Astrocyte (in vitro differentiated cells and primary cell): ENCODE data around the gene SMIM28. TPM values are rescaled to one million over a fixed set of nuclear protein-coding genes. Genes with fewer than 3 reads are reported as not detected.

ENCODE experiments used
- DNase-seq: peaks from one replicate; pipeline ENCODE4 v3.0.0-alpha.2; 2010; ENCODE audit warnings: low read depth
- FAIRE-seq: peaks from 2 replicates; lab custom pipeline; 2011; peaks lifted over from hg19 to GRCh38; lab: Jason Lieb, UNC
- H2AFZ ChIP-seq: 2 replicates; pipeline ENCODE4 v1.6.0; 2012; ENCODE audit warnings: low read depth, low read length, inconsistent platforms
- H3K27ac ChIP-seq: 2 replicates; pipeline ENCODE4 v1.5.1; 2011; ENCODE audit warnings: low read depth, low read length, inconsistent platforms
- H3K27me3 ChIP-seq: 2 replicates; pipeline ENCODE4 v1.6.0; 2011; ENCODE audit warnings: low read length, inconsistent platforms; ENCODE audit not compliant: insufficient read depth
- H3K36me3 ChIP-seq: 2 replicates; pipeline ENCODE4 v1.5.1; 2011; ENCODE audit warnings: low read length, inconsistent platforms; ENCODE audit not compliant: insufficient read depth
- H3K4me1 ChIP-seq: 2 replicates; pipeline ENCODE4 v1.5.1; 2011; ENCODE audit warnings: low read length, inconsistent platforms; ENCODE audit not compliant: insufficient read depth
- H3K4me2 ChIP-seq: 2 replicates; pipeline ENCODE4 v1.6.0; 2012; ENCODE audit warnings: low read length, inconsistent platforms
- H3K4me3 ChIP-seq: 2 replicates; pipeline ENCODE4 v1.5.1; 2011; ENCODE audit warnings: low read depth, mild to moderate bottlenecking, low read length, inconsistent platforms; ENCODE audit not compliant: insufficient read depth
- H3K79me2 ChIP-seq: 2 replicates; pipeline ENCODE4 v1.6.0; 2012; ENCODE audit warnings: mild to moderate bottlenecking, low read length, inconsistent platforms; ENCODE audit not compliant: insufficient read depth
- H3K9ac ChIP-seq: 2 replicates; pipeline ENCODE4 v1.6.0; 2012; ENCODE audit warnings: mild to moderate bottlenecking, low read length, inconsistent platforms
- H3K9me3 ChIP-seq: 2 replicates; pipeline ENCODE4 v1.5.1; 2012; ENCODE audit warnings: low read depth, mild to moderate bottlenecking, low read length, inconsistent platforms; ENCODE audit not compliant: insufficient read depth
- H4K20me1 ChIP-seq: 2 replicates; pipeline ENCODE4 v1.6.0; 2012; ENCODE audit warnings: low read length, inconsistent platforms; ENCODE audit not compliant: insufficient read depth
- H3K27ac Mint-ChIP-seq: one replicate; pipeline ENCODE4 v1.8.0; 2021; ENCODE audit warnings: mild to moderate bottlenecking, mixed read lengths; ENCODE audit not compliant: unreplicated experiment
- H3K27me3 Mint-ChIP-seq: one replicate; pipeline ENCODE4 v1.8.0; 2021; ENCODE audit warnings: low read depth, mixed read lengths; ENCODE audit not compliant: unreplicated experiment
- H3K36me3 Mint-ChIP-seq: one replicate; pipeline ENCODE4 v1.8.0; 2021; ENCODE audit warnings: low read depth, mixed read lengths; ENCODE audit not compliant: unreplicated experiment
- H3K4me1 Mint-ChIP-seq: one replicate; pipeline ENCODE4 v1.8.0; 2021; ENCODE audit warnings: low read depth, mixed read lengths; ENCODE audit not compliant: unreplicated experiment
- H3K4me3 Mint-ChIP-seq: one replicate; pipeline ENCODE4 v1.8.0; 2021; ENCODE audit warnings: mild to moderate bottlenecking, moderate library complexity, mixed read lengths; ENCODE audit not compliant: unreplicated experiment
- H3K9me3 Mint-ChIP-seq: one replicate; pipeline ENCODE4 v1.8.0; 2021; ENCODE audit warnings: mild to moderate bottlenecking, mixed read lengths; ENCODE audit not compliant: unreplicated experiment
- EZH2 ChIP-seq: IDR thresholded peaks from 2 replicates; pipeline ENCODE4 v1.6.1; 2012; ENCODE audit warnings: mild to moderate bottlenecking, low read length, inconsistent platforms; ENCODE audit not compliant: insufficient read depth
- total RNA-seq: library from RNA; stranded (reverse); gene quantifications from 2 replicates; pipeline ENCODE4 v1.2.1, GENCODE V29; 2021
- TF ChIP-seq, protein P1 (sequence below): IDR thresholded peaks from 2 replicates; pipeline ENCODE4 v1.5.1; 2011; ENCODE audit warnings: low read depth, mild to moderate bottlenecking, inconsistent platforms, low read length, moderate library complexity; ENCODE audit not compliant: insufficient read depth

SMIM28 gene
- total RNA-seq, 1 donor from 2014 or later = not detected

DNA sequence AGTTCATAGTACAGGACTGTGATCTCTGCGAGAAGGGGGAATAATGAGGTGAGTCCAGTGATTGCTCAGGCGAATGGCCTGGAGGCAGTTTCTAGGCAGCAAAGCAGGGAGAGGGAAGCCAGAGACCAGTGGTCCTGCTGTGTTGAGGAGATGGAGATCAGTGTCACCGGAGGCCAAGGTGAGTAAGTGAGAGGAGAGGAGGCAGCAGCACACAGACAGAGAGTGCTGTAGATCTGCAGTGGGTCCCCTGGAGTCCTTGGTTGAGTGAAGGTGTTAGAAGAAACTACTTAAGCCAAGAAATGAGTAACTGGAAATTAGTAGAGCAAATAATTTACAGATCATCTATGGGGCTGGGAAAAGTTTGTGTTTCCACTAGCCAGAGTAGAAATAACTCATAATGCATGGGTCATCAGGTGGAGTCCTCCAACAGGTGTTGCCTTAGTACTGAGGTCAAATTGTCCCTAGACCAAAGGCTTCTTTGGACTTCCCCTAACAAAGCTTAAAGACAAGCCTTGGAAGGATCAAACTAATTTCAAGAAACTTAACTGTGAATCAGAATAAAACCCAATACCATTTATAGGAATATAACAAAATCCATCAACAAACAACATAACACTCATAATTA, 39.9 kb downstream of the SMIM28 start:
- H3K36me3 Mint-ChIP-seq = peaks cover 22% of the 10 kb centered on the region
- Histone ChIP-seq H3K9me3 (no peaks in the 10 kb centered on the region), H3K9ac (no peak overlapping the region), H2AFZ (no peak overlapping the region), H4K20me1 (no peaks in the 10 kb centered on the region), H3K27ac (no peak overlapping the region), H3K27me3 (no peaks in the 10 kb centered on the region), H3K4me3 (no peak overlapping the region), H3K4me1 (no peaks in the 10 kb centered on the region), H3K36me3 (peaks cover 13% of the 10 kb centered on the region), H3K4me2 (no peak overlapping the region), H3K79me2 (no peaks in the 10 kb centered on the region)
- FAIRE-seq (no peak), DNase-seq (no peak)
- H3K27me3 Mint-ChIP-seq = no peaks in the 10 kb centered on the region
- no peaks in the 10 kb centered on the region for H3K9me3 Mint-ChIP-seq
- H3K4me1 Mint-ChIP-seq = no peaks in the 10 kb centered on the region
- H3K4me3 Mint-ChIP-seq = no peak overlapping the region
- no peak overlapping the region for H3K27ac Mint-ChIP-seq
- no peak for TF ChIP-seq EZH2
- TF ChIP-seq, protein P1, sequence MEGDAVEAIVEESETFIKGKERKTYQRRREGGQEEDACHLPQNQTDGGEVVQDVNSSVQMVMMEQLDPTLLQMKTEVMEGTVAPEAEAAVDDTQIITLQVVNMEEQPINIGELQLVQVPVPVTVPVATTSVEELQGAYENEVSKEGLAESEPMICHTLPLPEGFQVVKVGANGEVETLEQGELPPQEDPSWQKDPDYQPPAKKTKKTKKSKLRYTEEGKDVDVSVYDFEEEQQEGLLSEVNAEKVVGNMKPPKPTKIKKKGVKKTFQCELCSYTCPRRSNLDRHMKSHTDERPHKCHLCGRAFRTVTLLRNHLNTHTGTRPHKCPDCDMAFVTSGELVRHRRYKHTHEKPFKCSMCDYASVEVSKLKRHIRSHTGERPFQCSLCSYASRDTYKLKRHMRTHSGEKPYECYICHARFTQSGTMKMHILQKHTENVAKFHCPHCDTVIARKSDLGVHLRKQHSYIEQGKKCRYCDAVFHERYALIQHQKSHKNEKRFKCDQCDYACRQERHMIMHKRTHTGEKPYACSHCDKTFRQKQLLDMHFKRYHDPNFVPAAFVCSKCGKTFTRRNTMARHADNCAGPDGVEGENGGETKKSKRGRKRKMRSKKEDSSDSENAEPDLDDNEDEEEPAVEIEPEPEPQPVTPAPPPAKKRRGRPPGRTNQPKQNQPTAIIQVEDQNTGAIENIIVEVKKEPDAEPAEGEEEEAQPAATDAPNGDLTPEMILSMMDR = no peak

DNA sequence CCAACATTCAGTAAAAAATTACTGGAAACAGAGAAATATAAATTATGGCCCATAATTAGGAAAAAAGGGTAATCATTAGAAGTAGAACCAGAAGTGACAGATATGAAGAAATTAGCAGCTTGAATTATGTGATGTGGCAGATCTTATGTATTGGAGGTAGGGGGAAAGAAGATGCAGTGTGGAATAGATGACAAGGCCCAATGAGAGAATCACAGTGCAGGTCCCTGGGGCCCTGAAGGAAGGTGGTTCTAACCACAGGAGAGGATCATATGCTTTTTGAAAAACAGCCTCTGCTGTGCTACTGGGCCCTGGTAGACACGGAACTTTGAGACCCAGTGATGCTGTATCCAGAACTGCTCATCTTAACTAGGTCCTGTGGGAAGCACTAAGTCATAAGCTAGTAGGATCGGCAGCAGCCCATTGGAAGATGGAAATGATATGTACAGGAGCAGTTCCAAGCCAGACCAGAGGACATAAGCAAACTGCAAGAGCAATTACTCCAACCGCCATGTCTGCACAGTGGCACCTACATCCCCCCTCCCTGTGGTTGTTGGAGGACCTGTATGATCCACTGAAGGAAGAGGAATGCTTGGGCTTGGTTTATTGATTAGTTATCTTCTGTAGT, 40.5 kb downstream of the SMIM28 start:
- Histone ChIP-seq H3K9me3 (no peaks in the 10 kb centered on the region), H3K27ac (no peak overlapping the region), H3K27me3 (no peaks in the 10 kb centered on the region), H3K4me3 (no peak overlapping the region), H4K20me1 (no peaks in the 10 kb centered on the region), H3K9ac (no peak overlapping the region), H3K4me2 (no peak overlapping the region), H2AFZ (no peak overlapping the region), H3K79me2 (no peaks in the 10 kb centered on the region), H3K36me3 (peaks cover 10% of the 10 kb centered on the region), H3K4me1 (no peaks in the 10 kb centered on the region)
- Mint-ChIP-seq H3K27ac (no peak overlapping the region), H3K36me3 (peaks cover 16% of the 10 kb centered on the region), H3K27me3 (no peaks in the 10 kb centered on the region), H3K4me3 (no peak overlapping the region), H3K9me3 (no peaks in the 10 kb centered on the region), H3K4me1 (no peaks in the 10 kb centered on the region)
- FAIRE-seq (no peak), DNase-seq (no peak)
- TF ChIP-seq, protein P1 = no peak
- TF ChIP-seq EZH2 = no peak

DNA sequence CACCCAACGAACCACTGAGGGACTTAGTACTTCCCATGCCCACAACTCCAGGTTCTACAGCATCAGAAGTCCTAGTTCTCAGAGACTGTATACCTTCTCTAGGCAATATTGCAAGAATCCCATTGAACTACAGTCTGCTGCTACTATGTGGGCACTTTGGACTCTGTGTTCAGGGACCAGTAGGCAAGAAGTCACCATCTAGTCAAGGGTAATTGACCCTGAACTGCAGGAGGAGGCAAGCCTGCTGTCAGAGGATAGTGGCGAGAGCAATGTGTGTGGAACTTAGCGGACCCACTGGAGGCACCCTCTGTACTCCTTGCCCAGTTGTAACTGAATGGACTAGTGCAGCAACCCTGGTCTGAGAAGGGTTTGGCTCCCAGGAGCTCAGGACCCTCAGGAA, 42.1 kb downstream of the SMIM28 start:
- Histone ChIP-seq H3K4me2 (no peak overlapping the region), H3K4me1 (no peaks in the 10 kb centered on the region), H3K4me3 (no peak overlapping the region), H3K9ac (no peak overlapping the region), H3K36me3 (peaks cover 4% of the 10 kb centered on the region), H3K79me2 (no peaks in the 10 kb centered on the region), H3K9me3 (no peaks in the 10 kb centered on the region), H2AFZ (no peak overlapping the region), H3K27ac (no peak overlapping the region), H4K20me1 (no peaks in the 10 kb centered on the region), H3K27me3 (no peaks in the 10 kb centered on the region)
- H3K36me3 Mint-ChIP-seq = peaks cover 9% of the 10 kb centered on the region
- no peak overlapping the region for H3K4me3 Mint-ChIP-seq
- FAIRE-seq = no peak
- no peak for TF ChIP-seq EZH2
- TF ChIP-seq, protein P1 = no peak
- no peaks in the 10 kb centered on the region for H3K9me3 Mint-ChIP-seq
- no peaks in the 10 kb centered on the region for H3K4me1 Mint-ChIP-seq
- no peaks in the 10 kb centered on the region for H3K27me3 Mint-ChIP-seq
- DNase-seq = no peak
- H3K27ac Mint-ChIP-seq = no peak overlapping the region
